ENCODE results near the gene AFMID. TPM values are rescaled to one million over a fixed set of nuclear protein-coding genes. Genes with fewer than 3 reads are reported as not detected.

The AFMID gene
- total and polyA plus RNA-seq, 2 of the 13 experiments (the other 11 are each of a cell fraction or from before 2014, with no cell fraction given): 249 to 270 TPM

GRCh38 chr17:78242024-78242742, 55.0 kb downstream of the AFMID start (continued):
- TF ChIP-seq ATF3 (CRISPR knock-in tag; IDR thresholded peaks at IDR 0.05) (no peak), ZNF609 (CRISPR knock-in tag; IDR thresholded peaks at IDR 0.05; ENCODE audit: borderline replicate concordance) (no peak), ZNF720 (CRISPR knock-in tag; IDR thresholded peaks at IDR 0.05) (no peak), SALL1 (CRISPR knock-in tag; IDR thresholded peaks at IDR 0.05) (peak; percentile 6; the same call in 1 of the 2 replicates), RFX5 (IDR thresholded peaks at IDR 0.05; ENCODE audit: low read depth, low read length) (no peak), ATF4 (CRISPR knock-in tag; IDR thresholded peaks at IDR 0.05) (no peak), STAT5B (CRISPR knock-in tag; IDR thresholded peaks at IDR 0.05) (no peak), ZKSCAN8 (CRISPR knock-in tag; IDR thresholded peaks at IDR 0.05; ENCODE audit: borderline replicate concordance) (no peak), ZHX2 (IDR thresholded peaks at IDR 0.05; ENCODE audit: low read depth) (no peak), ZHX2 (CRISPR knock-in tag; IDR thresholded peaks at IDR 0.05; ENCODE audit: borderline replicate concordance) (no peak), ZBTB33 (CRISPR knock-in tag; IDR thresholded peaks at IDR 0.05) (peak; percentile 74; the same call in 1 of the 2 replicates), MXD4 (CRISPR knock-in tag; IDR thresholded peaks at IDR 0.05) (no peak), EHMT2 (IDR thresholded peaks at IDR 0.05; ENCODE audit: borderline replicate concordance, low read depth, low read length) (no peak), ZNF570 (CRISPR knock-in tag; IDR thresholded peaks at IDR 0.05; ENCODE audit: borderline replicate concordance) (no peak), AKAP8 (CRISPR knock-in tag; IDR thresholded peaks at IDR 0.05) (no peak)

All from HepG2 (cell line).